NCI-H748 treated with DMSO at 0.1 percent for 48 hours (cell line): ENCODE measurements around the gene IQGAP3.
"Not testable (repeated sequence)": the region's sequence is repeated elsewhere in the genome, so short reads cannot be mapped to it uniquely, and the experiment has no call there.

Experiments used
- DNase-seq: peaks from one replicate; lab custom pipeline; 2025; lab: John Stamatoyannopoulos, UW

IQGAP3 gene

GRCh38 chr1:156574039-156574633 is 1.8 kb upstream of the IQGAP3 start:
- no peak for DNase-seq

GRCh38 chr1:156572663-156573018 is 276 bp upstream of the IQGAP3 start:
- DNase-seq = no peak

GRCh38 chr1:156571261-156571852 is 1.0 kb downstream of the IQGAP3 start:
- DNase-seq = no peak

- no peak for DNase-seq
Observed at GRCh38 chr1:156566436-156566835, 5.9 kb downstream of the IQGAP3 start.

GRCh38 chr1:156565519-156565918 is 6.8 kb downstream of the IQGAP3 start:
- no peak for DNase-seq

GRCh38 chr1:156560585-156561163 is 11.7 kb downstream of the IQGAP3 start:
- no peak for DNase-seq

- DNase-seq = no peak
Observed at GRCh38 chr1:156559797-156560385, 12.5 kb downstream of the IQGAP3 start.

GRCh38 chr1:156559086-156559796 is 13.1 kb downstream of the IQGAP3 start:
- DNase-seq = no peak

- DNase-seq = no peak
Observed at GRCh38 chr1:156556354-156556753, 16.0 kb downstream of the IQGAP3 start.

GRCh38 chr1:156555715-156556114 is 16.6 kb downstream of the IQGAP3 start:
- no peak for DNase-seq

GRCh38 chr1:156554971-156555370 is 17.4 kb downstream of the IQGAP3 start:
- DNase-seq = no peak

- no peak for DNase-seq
Observed at GRCh38 chr1:156553860-156554485, 18.4 kb downstream of the IQGAP3 start.

- DNase-seq = not testable (repeated sequence)
Observed at GRCh38 chr1:156552937-156553336, 19.4 kb downstream of the IQGAP3 start.

- no peak for DNase-seq
Observed at GRCh38 chr1:156552518-156552917, 19.8 kb downstream of the IQGAP3 start.

- no peak for DNase-seq
Observed at GRCh38 chr1:156551869-156552268, 20.5 kb downstream of the IQGAP3 start.

- no peak for DNase-seq
Observed at GRCh38 chr1:156551066-156551643, 21.2 kb downstream of the IQGAP3 start.

- no peak for DNase-seq
Observed at GRCh38 chr1:156550346-156550745, 22.0 kb downstream of the IQGAP3 start.

- no peak for DNase-seq
Observed at GRCh38 chr1:156549831-156550230, 22.5 kb downstream of the IQGAP3 start.

- no peak for DNase-seq
Observed at GRCh38 chr1:156549390-156549789, 23.0 kb downstream of the IQGAP3 start.

- DNase-seq = no peak
Observed at GRCh38 chr1:156547982-156548381, 24.4 kb downstream of the IQGAP3 start.

GRCh38 chr1:156547434-156547833 is 24.9 kb downstream of the IQGAP3 start:
- DNase-seq = no peak

GRCh38 chr1:156546267-156546666 is 26.1 kb downstream of the IQGAP3 start:
- DNase-seq = no peak
